Stomach (tissue), 9 donors: ENCODE data around the gene ID4. TPM values are rescaled to one million over a fixed set of nuclear protein-coding genes. Genes with fewer than 3 reads are reported as not detected.

Experiments
- DNase-seq, 2 donors: peaks; one replicate each; pipeline versions ENCODE4 v3.0.0 to v3.0.0-alpha.2; 2013 to 2019
- H3K27ac ChIP-seq, 5 donors: fragments of 200-600 bp in 4 of 5; sonication (generic) in 4 of 5; one replicate each; pipeline ENCODE4 v1.5.1; 2013 to 2019; ENCODE audit warnings: mild to moderate bottlenecking in 1 of 5, moderate library complexity in 1 of 5
- H3K27me3 ChIP-seq, 3 donors: fragments of 200-600 bp; sonication (generic); one replicate each; pipeline ENCODE4 v1.5.1; 2017 to 2019; ENCODE audit warnings: mixed run types in 1 of 3
- H3K36me3 ChIP-seq, 4 donors: fragments of 200-600 bp; sonication (generic); 1 replicate in 3 of 4; 2 replicates in 1 of 4; pipeline ENCODE4 v1.5.1; 2016 to 2019
- H3K4me1 ChIP-seq, 4 donors: fragments of 200-600 bp; sonication (generic); one replicate each; pipeline ENCODE4 v1.5.1; 2016 to 2019
- H3K4me3 ChIP-seq, 4 donors: fragments of 200-600 bp; sonication (generic) in 3 of 4; one replicate each; pipeline ENCODE4 v1.5.1; 2016 to 2019; ENCODE audit warnings: mild to moderate bottlenecking in 1 of 4
- H3K9me3 ChIP-seq, 4 donors: fragments of 200-600 bp; sonication (generic); one replicate each; pipeline ENCODE4 v1.5.1; 2016 to 2019
- EP300 ChIP-seq: sonication (generic); formaldehyde crosslinking; IDR thresholded peaks from one replicate; pipeline ENCODE4 v1.6.1; 2017; ENCODE audit warnings: antibody characterized with exemption
- POLR2A ChIP-seq, 4 donors: fragments of 450-650 bp; IDR thresholded peaks; one replicate each; pipeline ENCODE4 v1.6.1; 2016; ENCODE audit warnings: antibody characterized with exemption in 4 of 4, control low read depth in 2 of 4, mild to moderate bottlenecking in 1 of 4, moderate library complexity in 1 of 4
- POLR2AphosphoS5 ChIP-seq, 3 donors: sonication (generic); formaldehyde crosslinking; IDR thresholded peaks; one replicate each; pipeline ENCODE4 v1.6.1; 2016; ENCODE audit warnings: antibody characterized with exemption in 3 of 3
- WGBS, 5 donors: extraction: QIAGEN DNeasy Blood & Tissue Kit in 3 of 5; methylation state at CpG; one replicate each; pipeline versions ENCODE4 v1.1.5 to v1.1.7; 2013 to 2018; 5-methylcytosine and 5-hydroxymethylcytosine counted together
- intact Hi-C: fragments of 100-400 bp; cut with DNase I; formaldehyde crosslinking; loops from one replicate; pipeline ENCODE4 v1.15.1; 2023; ENCODE audit warnings: low total_unique reads
- polyA plus RNA-seq, 3 donors: library from polyadenylated mRNA; stranded (reverse); fragments of 200-250 nt; gene quantifications; one replicate each; pipeline ENCODE4 v1.2.3, GENCODE V29; 2013
- total RNA-seq, 5 donors: library from RNA; depleted of rRNA; stranded (reverse); fragments of >200 nt; gene quantifications; one replicate each; pipeline versions ENCODE4 v1.1.0 to v1.2.3, GENCODE V29; 2014 to 2016
- TF ChIP-seq, protein P1 (sequence below), 7 experiments: fragments of 450-650 bp in 4 of 7; fragments of 200-600 bp in 3 of 7; sonication (generic) in 3 of 7; IDR thresholded peaks; one replicate each; pipeline ENCODE4 v1.5.1; 2016 to 2019; ENCODE audit warnings: antibody characterized with exemption in 7 of 7, control low read depth in 2 of 7, mild to moderate bottlenecking in 1 of 7
- donor health status: healthy with polysubstance abuse.
- donor health status: Bipolar disorder and iron deficiency.
- donor health status: healthy.

Gene ID4
- total and polyA plus RNA-seq, 8 donors, result 5.3 to 86.5 (median 18.8) TPM; not detected in 1

DNA sequence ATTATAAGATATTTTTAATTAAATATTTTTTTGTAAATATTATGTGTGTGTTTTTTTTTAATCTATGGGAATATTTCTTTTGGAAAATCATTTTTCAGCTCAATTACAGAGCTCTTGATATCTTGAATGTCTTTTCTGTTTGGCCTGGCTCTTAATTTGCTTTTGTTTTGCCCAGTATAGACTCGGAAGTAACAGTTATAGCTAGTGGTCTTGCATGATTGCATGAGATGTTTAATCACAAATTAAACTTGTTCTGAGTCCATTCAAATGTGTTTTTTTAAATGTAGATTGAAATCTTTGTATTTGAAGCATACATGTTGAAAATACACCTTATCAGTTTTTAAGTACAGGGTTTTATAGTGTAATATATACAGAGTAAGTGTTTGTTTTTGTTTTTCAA, 2.6 kb downstream of the ID4 start:
- H3K36me3 ChIP-seq, result no peaks in the 10 kb centered on the region
- intact Hi-C loops, result no loop called here
- peaks cover 0 to 38% (median 18%) of the 10 kb centered on the region in 4 donors for H3K4me1 ChIP-seq
- TF ChIP-seq POLR2A (IDR thresholded peaks at IDR 0.05) (no peak), EP300 (no peak), POLR2AphosphoS5 (IDR thresholded peaks at IDR 0.05) (no peak)
- TF ChIP-seq, protein P1, sequence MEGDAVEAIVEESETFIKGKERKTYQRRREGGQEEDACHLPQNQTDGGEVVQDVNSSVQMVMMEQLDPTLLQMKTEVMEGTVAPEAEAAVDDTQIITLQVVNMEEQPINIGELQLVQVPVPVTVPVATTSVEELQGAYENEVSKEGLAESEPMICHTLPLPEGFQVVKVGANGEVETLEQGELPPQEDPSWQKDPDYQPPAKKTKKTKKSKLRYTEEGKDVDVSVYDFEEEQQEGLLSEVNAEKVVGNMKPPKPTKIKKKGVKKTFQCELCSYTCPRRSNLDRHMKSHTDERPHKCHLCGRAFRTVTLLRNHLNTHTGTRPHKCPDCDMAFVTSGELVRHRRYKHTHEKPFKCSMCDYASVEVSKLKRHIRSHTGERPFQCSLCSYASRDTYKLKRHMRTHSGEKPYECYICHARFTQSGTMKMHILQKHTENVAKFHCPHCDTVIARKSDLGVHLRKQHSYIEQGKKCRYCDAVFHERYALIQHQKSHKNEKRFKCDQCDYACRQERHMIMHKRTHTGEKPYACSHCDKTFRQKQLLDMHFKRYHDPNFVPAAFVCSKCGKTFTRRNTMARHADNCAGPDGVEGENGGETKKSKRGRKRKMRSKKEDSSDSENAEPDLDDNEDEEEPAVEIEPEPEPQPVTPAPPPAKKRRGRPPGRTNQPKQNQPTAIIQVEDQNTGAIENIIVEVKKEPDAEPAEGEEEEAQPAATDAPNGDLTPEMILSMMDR (IDR thresholded peaks at IDR 0.05), result no peak
- H3K4me3 ChIP-seq, result peak overlapping the region; percentile 60 to 80 (median 71)
- no peaks in the 10 kb centered on the region for H3K9me3 ChIP-seq
- DNase-seq, result no peak
- H3K27ac ChIP-seq, result peak overlapping the region in 3 of 5 donors; percentile 10 to 84 (median 16)
- H3K27me3 ChIP-seq, result peaks cover 0 to 73% (median 15%) of the 10 kb centered on the region in 3 donors
- 17 to 52% (median 24%) methylated on average over 1 of the region's 1 CpG for WGBS, 5 donors

GRCh38 chr6:19841181-19841580, 4.0 kb downstream of the ID4 start:
- Histone ChIP-seq H3K4me3 (peak overlapping the region in 1 of 4 donors; percentile 68), H3K4me1 (peaks cover 0 to 42% (median 18%) of the 10 kb centered on the region in 4 donors), H3K9me3 (no peaks in the 10 kb centered on the region), H3K27me3 (peaks cover 0 to 71% (median 15%) of the 10 kb centered on the region in 3 donors), H3K27ac (peak overlapping the region in 1 of 5 donors; percentile 10), H3K36me3 (no peaks in the 10 kb centered on the region)
- DNase-seq, result peak in 1 of 2 donors; percentile 15
- 40 to 53% (median 48%) methylated on average over 3 of the region's 3 CpGs for WGBS, 5 donors
- intact Hi-C loops, result no loop called here
- TF ChIP-seq POLR2AphosphoS5 (IDR thresholded peaks at IDR 0.05) (no peak), EP300 (no peak), POLR2A (IDR thresholded peaks at IDR 0.05) (no peak)
- TF ChIP-seq, protein P1 (IDR thresholded peaks at IDR 0.05), result no peak

- Histone ChIP-seq H3K4me1 (peaks cover 0 to 38% (median 18%) of the 10 kb centered on the region in 4 donors), H3K36me3 (no peaks in the 10 kb centered on the region), H3K4me3 (no peak overlapping the region), H3K27me3 (peaks cover 0 to 62% (median 15%) of the 10 kb centered on the region in 3 donors), H3K27ac (no peak overlapping the region), H3K9me3 (no peaks in the 10 kb centered on the region)
- intact Hi-C loops, result no loop called here
- WGBS, 5 donors, result 22 to 45% (median 38%) methylated on average over 4 of the region's 4 CpGs
- no peak for TF ChIP-seq POLR2AphosphoS5 (IDR thresholded peaks at IDR 0.05)
- TF ChIP-seq, protein P1 (IDR thresholded peaks at IDR 0.05), result no peak
- no peak for TF ChIP-seq EP300
- no peak for TF ChIP-seq POLR2A (IDR thresholded peaks at IDR 0.05)
- DNase-seq, result no peak
These were observed 5.0 kb downstream of the ID4 start for GRCh38 chr6:19842030-19842615.

DNA sequence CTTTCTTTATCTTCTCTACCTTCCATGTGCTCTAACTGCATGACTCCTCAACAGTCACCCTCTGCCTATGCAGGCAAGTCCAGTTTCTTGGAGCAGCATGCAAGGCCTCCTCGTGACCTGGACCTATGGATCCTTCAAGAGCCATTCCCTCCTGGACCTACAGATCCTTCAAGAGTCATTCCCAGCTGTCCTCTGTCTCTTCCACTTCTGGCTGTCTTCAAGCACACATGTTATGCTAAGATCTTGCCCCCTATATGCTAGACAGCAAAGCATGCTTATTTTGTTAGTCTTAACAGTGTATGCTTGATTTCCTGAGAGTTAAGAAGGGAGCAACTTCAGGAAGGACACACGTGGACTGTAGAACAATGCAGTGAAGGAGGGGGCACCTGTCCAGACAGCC, 7.5 kb downstream of the ID4 start:
- Histone ChIP-seq H3K27me3 (peaks cover 0 to 39% (median 0%) of the 10 kb centered on the region in 3 donors), H3K4me3 (no peak overlapping the region), H3K9me3 (no peaks in the 10 kb centered on the region), H3K36me3 (no peaks in the 10 kb centered on the region), H3K4me1 (peaks cover 0 to 25% (median 10%) of the 10 kb centered on the region in 4 donors), H3K27ac (no peak overlapping the region)
- intact Hi-C loops, result no loop called here
- TF ChIP-seq POLR2AphosphoS5 (IDR thresholded peaks at IDR 0.05) (no peak), POLR2A (IDR thresholded peaks at IDR 0.05) (no peak), EP300 (no peak)
- TF ChIP-seq, protein P1 (IDR thresholded peaks at IDR 0.05), result no peak
- no peak for DNase-seq
- WGBS, 5 donors, result 71 to 86% (median 75%) methylated on average over 2 of the region's 2 CpGs
